ENCODE data around the gene RPS6KL1.
A peak's percentile ranks its signal among the peaks of the same experiment; 100 is the strongest.

The RPS6KL1 gene, protein sequence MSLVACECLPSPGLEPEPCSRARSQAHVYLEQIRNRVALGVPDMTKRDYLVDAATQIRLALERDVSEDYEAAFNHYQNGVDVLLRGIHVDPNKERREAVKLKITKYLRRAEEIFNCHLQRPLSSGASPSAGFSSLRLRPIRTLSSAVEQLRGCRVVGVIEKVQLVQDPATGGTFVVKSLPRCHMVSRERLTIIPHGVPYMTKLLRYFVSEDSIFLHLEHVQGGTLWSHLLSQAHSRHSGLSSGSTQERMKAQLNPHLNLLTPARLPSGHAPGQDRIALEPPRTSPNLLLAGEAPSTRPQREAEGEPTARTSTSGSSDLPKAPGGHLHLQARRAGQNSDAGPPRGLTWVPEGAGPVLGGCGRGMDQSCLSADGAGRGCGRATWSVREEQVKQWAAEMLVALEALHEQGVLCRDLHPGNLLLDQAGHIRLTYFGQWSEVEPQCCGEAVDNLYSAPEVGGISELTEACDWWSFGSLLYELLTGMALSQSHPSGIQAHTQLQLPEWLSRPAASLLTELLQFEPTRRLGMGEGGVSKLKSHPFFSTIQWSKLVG

DNA sequence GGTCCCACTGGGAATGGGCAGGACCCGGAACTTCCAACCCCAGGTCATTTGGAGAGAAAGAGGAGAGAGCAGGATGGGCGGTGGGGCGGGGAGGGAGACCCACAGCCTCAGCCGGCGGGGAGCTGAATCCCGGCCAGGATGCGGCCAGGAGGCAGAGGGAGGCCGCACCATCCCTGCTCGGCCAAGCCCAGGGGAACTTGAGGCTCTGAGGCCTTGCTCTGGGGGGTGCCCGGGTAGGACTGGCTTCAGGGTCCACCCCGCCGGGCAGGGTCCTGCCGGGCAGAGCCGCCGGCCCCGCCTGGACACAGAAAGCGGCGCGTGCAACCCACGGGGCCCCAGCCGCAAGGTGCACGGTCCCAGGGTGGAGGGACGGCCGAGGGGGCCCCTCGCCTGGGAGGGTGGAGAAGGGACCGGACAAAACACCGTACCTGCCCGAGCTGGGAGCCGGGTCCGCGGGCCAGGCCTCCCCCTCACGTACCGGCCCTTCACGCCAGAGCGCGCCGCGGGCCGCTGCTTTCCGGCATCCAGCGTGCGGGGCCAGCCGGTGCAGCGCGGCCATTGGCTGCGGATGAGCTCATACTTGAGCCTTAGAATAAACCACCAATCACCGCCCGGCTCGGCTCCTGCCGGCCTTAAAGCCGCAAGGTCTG, at the start of gene RPS6KL1:
TSS of gene RPS6KL1 (minus strand) at position 509 of the 650 bp plus-strand sequence. CDS start 1,719 bp downstream, outside the sequence.
- DNase-seq, result peak; percentile 85

DNA sequence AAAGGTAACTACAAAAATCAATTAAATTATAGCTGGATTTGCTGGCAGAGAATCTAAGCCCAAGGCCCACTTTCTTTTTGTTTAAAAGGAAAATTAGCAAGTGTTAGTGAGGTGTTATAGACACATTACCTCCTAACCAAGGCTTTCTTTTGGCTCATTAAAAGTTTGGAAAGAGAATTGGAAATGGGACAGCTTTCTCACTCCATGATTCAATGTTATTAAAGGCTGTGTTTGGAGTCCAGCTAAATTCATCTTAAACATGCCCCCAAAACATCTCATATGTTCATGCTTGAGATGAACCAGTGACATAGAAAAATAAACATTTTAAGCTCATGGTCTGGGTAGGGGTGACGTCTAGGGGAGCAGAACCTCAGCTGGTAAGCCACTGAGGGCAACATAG, 45.8 kb upstream of the RPS6KL1 start:
- DNase-seq, result no peak

DNA sequence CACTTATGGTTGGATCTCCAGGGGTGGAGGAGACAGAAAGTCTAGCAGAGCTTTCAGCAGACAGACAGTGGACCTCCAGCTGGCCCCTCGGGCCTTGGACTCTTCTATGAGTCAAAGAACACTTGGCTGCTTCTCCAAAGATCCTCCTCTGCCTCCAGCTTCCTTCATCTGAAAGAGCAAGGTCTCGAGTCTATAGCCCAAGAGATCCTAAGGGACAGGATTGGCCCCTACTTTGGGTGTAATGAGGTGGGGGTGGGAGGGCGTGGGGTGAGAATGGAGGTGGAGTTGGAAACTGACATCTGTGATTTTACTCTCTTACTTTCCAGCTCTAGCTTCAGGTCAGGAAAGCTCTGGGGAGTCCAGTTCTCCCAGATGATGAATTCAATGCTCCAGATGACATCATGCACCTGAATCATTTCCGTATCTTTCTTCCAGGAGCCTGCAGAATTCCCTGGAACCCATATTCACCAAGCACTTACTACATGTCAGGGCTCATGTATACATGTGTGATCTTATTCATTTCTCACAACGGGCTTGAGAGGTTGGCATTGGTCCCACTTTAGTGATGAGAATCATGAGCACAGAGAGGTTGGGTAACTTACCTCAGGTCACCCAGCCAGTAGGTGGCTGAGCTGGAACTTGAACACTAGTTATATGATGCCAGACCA, 42.6 kb upstream of the RPS6KL1 start:
- no peak for DNase-seq

DNA sequence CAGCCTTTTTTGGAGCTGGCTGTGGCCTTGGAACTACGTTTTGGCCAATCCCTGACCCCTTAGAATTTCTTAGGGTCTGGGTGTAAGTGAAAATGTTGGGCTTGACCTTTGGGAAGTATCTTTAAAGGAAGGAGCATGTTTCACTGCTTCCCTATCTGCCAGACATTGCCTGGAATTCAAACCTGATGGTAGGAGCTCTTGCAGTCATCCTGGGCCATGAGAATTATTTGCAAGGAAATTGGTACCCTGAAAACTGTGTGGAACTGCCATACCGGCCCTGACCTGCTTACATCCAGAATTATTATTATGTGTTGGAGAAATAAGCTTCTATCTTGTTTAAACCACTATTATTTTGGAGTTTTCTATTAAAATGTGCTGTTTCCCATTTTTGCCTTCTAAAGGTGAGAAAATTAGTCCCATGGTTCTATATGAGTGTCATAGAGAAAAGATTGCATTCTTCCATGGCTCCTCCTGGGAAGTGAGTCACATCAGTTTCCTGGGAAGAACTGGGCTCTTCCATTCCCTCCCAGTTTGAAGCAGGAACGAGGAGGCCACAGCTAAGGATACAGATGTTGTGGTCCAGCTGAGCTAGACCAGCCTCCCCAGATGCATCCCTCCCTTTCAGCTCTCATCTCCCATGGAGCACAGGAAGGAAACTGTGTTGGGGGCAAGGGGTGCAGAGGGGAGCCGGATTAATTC, 41.9 kb upstream of the RPS6KL1 start:
- no peak for DNase-seq

DNA sequence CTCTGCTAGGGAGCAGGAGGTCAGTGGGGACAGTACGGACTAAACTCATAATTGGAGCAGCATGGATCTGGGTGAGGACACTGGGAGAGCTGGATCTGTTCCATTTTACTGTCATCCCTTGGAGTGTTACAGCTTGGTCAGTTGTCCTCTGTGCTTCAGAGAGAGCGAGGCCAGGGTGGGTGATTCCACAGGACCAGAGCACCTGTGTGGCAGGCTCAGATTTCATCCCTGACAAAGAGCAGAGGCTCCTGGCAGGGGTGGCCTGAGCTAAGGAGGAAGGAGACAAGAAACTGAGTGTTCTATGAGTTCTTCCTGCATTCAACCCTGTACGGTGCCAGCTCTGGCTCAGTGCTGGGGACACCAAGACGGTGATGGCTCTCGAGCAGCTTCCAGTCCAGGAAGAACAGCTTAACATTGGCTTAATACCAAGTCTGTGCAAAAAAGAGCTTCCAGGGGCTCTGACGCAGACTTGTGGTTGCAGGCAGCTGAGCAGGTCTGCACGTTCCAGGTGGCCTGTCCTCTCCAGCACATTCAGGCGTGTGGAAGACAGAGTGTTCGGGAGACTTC, 40.7 kb upstream of the RPS6KL1 start:
- DNase-seq, result no peak

DNA sequence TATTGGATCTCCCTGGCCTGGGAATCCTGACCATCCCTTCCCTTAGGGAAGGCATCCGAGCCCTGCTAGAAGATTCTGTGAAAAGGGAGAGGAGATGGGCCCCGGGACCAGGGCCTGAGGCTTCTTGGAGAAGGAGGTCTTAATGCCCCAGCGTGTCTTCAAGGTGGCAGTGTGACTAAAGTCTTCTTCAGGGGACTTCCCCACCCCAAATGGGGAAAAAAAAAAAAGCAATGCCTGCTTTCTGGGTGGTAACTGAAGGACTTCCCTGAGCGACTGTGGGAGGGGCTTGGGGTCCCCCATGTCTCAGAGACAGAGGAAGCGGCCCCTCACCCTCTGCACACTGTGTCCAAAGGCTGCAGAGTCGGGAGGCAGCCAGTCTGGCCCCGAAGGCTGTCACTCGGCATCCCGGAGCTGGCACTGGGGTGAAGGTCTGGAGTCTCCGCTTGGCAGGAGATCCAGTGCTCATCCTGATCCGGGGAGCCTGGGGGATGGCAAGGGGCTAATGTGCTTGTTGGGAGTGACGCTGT, 40.2 kb upstream of the RPS6KL1 start:
- no peak for DNase-seq

DNA sequence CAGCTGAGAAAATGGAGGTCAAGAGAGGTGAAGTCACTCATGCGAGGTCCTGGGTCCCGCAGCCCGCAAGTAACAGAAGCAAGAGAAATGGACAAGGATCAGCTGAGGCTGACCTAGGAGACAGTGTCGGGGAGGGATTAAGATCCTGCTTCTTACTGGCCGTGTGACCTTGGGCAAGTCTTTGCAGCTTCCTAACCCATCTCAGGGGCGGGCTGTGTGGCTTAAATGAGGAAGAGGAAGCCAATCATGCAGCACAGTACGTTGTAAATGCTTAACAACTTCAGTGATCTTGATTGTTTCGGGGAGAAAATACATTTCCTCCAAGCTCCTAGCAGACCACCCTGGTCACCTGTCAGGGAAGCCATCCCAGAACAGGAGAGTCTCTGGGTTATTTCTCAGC, 39.4 kb upstream of the RPS6KL1 start:
- no peak for DNase-seq

DNA sequence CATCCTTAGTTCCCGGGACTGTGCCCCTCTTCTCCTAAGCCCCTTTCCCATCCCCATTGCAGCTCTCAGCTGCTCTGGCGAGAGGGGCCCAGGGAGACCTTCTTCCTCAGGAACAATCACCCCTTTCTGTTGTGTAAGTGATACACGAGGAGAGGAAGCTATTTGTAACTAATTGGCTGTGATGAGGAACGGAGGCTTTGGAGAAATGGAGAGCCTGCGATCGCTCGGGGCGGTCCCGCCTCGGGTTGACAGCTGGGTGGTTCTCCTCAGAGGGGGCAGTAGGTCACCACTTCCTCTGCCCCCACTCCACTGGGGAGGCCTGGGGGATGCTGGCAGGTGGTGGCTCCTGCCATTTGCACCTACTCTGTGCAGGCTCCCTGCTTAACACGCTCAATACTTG, 39.0 kb upstream of the RPS6KL1 start:
- DNase-seq, result no peak

DNA sequence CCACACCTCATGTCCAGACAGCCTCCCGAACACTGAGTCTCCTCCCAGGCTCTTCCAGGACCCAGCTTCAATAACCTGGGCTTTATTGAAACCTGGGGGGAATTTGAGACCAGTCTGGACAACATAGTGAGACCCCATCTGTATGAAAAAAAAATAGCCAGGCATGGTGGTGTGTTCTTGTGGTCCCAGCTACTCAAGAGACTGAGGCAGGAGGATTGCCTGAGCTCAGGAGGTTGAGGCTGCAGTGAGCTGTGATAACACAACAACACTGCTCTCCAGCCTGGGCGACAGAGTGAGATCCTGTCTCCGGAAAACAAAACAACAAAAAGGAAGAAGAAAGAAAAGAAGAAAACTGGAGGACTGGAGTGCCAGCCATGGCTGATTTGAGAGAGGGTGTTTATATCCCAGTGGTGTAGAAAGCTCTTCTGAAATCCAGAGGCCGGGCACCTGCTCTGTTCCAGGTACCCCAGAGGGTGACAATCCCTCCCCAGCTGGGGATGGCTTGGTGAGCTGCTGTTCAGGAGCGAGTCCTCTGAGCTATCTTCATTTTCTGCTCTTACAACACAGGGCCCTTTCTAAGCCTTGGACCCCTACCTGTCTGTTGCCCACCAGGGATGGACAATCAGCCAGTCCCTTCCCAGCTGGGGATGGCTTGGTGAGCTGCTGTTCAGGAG, 38.3 kb upstream of the RPS6KL1 start:
- DNase-seq, result no peak

DNA sequence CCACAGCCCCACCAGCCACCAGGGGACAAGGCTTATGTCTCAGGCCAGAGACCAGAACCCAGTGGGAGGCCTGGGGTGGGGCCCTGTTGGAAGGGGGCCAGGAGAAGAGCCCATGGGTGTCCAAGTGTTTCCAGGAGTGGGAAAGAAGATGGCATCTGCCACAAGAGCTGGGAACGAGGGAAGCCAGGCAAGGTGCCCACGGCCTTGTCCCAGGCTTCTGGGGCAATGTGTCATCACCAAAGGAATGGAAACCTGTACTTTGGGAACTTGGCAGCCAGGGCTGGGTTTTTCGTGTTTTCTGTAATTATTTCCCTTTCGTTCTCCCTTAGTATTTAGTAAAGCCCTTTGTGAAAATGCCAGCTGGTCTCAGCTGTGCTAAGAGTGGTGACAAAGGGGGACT, 37.7 kb upstream of the RPS6KL1 start:
- no peak for DNase-seq

DNA sequence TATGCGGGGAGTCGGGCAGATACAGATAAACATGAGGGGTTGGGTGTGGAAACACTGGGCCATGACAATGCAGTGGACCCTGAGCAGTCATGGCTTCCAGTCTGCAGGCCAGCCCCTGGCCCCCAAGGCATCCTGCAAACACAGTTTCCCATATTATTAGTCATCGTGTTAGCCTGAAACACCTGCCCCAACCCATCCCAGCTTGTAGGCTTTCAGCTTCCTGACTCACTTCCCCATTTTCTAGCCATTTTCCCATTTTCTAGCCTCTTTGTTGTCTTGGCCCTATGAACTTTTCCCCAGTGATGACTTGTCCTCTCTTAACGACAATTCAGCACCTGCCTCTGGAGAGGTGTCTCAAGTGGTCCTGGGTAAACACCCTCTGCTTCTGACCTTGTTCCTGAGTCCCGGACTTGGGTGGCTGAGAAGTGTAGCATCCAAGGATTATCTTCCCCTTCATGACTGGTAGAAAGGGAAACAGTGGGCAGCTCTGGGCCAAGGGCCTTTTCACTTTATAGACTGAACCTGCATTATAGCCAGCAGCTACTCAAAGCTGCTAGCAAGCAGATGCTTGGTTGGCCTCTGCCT, 36.6 kb upstream of the RPS6KL1 start:
- no peak for DNase-seq

DNA sequence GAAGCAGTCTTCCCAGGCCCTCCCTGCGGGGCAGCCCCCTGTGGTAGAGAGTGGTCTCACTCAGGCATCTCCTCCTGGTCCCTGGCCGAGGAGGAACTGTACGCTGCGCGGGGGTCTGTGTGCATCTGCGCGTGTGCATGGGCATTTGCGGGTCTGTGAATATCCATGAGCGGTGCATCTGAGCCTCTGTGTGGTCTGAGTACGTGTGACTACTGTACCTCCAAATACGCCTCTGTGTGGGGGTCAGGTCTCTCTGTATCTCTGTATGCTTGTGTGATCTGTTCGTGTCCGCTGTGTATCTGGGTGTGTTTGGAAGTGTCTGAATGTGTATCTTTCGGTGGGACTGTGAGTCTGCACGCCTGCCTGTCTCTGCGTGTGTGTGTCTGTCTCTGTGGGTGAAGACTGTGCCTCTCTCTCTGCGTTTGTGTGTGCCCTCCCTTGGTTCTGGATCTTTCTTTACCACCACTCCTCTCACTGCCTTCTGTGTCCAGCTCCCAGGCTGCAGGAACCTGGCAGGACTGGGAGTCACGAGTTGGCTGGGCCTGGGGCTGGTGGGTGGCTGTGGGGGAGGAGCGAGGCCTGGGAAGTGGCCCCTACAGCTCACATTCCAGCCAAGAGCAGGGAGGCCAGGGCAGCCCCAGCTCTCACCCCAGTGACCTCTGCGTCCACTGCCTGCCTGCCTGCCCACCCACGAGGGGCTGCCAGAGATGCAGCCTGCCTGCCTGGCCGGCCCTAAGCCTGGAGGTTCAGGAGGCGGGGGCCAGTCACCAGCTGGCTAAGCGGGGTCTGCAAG, 33.4 kb upstream of the RPS6KL1 start:
- DNase-seq, result no peak

DNA sequence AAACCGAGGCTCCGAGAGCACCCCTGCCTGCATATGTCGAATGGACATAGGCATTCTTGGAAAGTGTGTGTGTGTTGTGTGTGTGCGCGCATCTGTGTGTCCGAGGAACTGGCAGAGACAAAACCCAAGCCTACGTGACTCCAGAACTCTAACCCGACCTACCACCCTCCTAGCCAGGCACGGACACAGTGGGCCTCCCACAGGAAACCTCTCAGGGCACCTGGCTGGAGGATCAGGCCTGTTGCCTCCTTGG, 32.9 kb upstream of the RPS6KL1 start:
- DNase-seq, result no peak

DNA sequence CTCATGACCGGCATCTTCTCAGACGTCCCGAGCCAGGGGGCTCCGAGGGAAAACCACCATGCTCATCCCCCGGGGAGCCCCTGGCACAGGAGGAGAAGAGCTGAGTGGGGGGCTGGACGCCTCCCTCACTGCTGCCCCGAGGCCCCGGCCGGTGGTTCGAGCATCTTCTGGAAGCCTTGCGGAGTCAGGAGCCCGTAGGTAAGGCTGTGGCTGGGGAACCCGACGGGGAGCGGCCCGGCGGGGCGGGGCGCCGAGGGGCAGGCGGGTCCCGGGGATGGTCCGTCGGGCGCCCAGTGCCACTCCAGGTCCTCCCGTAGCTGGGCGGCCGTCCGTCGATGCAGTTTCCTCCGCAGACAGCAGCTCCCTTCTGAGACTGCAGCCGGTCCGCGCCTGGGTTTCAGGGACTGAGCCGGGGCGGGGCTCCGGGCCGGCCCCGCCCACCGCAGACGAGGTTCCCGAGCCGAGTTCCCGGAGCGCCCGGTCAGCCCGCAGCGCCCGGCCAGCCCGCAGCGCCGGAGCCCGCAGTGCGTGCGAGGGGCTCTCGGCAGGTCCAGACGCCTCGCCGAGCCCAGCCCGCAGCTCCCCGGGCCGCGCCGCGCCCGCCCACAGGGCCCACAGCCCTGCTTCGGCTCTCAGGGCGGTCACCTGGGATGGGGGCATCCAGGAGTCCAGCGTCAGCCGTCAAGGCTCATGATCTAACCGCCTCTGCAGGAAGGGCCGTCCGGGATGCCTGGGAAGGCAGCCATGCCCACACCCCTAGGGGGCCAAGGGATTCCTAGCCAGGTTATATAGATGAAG, 32.4 kb upstream of the RPS6KL1 start, which contains the start of gene PGF:
TSS of gene PGF (minus strand) at position 369 of the 798 bp plus-strand sequence. CDS start at position 14, 355 bp downstream.
- peak; percentile 31 for DNase-seq

DNA sequence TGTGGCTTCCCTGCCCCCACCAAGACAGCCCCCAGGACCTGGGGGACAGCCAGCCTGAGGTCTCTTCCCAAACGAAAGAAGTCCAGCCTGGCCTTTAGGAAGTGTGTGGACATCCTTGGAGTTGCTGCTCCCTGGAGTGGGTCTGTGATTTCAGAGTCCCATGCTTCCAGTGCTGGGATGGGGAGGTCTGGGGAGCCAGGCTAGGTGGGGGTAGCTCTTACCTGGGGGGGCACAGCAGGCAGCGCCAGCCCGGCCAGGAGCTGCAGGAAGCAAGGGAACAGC, 31.8 kb upstream of the RPS6KL1 start:
- no peak for DNase-seq

DNA sequence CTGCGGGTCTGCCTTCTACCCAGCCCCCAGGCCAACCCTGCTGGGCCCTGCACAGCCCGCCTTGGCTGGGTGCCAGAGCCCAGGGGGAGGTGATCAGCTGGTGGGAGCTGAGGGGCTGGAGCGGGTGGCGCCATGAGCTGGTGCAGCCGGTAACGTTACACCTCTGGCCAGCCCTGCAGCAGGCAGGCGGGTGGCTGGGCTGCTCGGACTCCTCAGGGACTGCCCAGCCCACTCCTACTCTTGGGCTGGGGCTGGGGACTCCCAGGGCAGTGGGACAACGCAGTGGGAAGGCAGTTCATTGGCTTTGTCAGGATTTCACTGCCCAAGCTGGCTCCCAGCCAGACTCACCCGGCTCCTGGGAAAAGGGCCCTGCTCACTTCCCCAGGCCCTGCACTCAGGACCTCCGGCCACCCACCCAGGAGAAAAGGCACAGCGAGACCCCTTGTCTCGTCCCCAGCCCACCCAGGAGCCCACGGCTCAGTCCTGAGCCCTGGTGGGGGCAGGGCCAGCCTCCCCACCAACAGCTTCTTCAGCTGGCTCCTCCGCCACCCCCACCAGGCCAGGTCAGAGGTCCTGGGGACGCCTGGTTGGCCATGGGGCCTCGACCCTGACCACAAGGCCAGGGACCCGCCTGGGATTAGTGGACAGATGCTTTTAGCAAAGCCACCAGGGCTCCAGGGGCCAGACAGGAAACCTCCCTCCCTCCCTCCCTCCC, 31.3 kb upstream of the RPS6KL1 start:
- no peak for DNase-seq

DNA sequence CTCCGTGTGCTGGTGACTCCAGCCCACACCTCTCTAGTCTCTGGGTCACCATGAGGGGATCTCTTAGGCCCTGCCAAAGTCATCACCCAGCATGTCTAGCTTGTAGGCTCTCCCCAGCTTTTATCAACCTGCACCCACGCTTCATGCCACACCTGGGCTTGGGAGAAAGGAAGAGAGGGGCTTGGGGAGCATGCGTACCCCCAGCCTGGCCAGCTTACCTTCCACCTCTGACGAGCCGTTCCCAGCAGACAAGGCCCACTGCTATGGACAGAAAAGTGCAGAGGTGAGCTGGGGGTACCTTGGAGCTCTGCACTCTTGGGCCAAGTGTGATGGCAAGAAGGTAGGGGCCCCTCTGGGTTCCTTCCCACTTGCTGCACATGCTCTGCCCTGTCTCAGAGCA, 30.6 kb upstream of the RPS6KL1 start:
- no peak for DNase-seq

DNA sequence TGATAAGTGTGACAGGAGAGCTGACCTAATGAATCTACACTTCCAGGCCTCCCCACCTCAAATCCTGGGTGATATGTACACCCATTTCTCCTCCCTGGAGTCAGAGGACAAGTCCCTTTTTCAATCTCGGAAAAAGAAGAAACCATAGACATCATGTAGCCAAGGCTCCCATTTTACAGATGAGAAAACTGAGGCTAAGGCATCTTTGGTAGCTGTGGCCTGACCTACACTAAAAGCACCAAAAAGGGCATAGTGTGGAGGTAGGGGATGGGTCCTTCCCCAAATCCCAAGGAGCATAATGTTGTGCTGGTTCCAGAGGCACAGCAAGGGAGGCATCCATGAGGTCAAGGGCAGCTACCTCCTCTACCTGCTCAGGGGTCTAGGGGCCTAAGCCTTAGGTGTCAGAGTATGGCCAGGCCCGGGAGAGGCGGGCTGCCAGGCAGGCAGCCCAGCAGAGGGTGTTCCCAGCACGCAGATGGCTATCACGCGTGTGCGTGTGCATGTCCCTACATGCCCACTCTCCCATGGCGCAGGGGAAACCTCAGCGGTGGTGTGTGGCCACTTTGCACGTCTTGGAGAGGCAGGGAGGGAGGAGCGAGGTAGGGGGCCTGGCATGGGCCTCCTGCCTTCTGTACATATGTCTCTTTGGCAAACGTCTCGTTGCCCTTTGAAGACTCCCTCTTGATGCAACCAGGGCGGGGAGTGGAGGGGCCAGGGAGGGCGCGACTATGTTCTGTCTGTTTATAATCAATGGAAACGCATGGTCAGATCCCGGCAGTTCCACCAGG, 29.8 kb upstream of the RPS6KL1 start:
- DNase-seq, result no peak

Data from activated CD4-positive, alpha-beta T cell treated with anti-CD3 and anti-CD28 coated beads, Interleukin-2, Interleukin-6, amounts not matched to agents 100 ng/mL and 50 ng/mL, durations not matched to agents 16 hours and 8 hours (primary cell).